Pancreas (tissue), 10 donors: ENCODE measurements around the gene PDZK1IP1. TPM values are rescaled to one million over a fixed set of nuclear protein-coding genes. Genes with fewer than 3 reads are reported as not detected.
A peak's percentile ranks its signal among the peaks of the same experiment; 100 is the strongest.

Source experiments
- ATAC-seq, 4 donors: fragments of 200-7000 bp; cut with Tn5 transposase; one replicate each; pipeline versions ENCODE4 v1.8.0 to v1.9.1; 2020; ENCODE audit warnings: mild to moderate bottlenecking in 4 of 4, moderate library complexity in 4 of 4
- DNase-seq, 6 donors: peaks; one replicate each; pipeline ENCODE4 v3.0.0-alpha.2; 2020
- FAIRE-seq: peaks from 2 replicates; lab custom pipeline; 2012; peaks lifted over from hg19 to GRCh38; lab: Jason Lieb, UNC
- H3K27ac ChIP-seq, 4 donors: fragments of 200-600 bp; sonication (generic); 1 replicate in 3 of 4; 2 replicates in 1 of 4; pipeline versions ENCODE4 v1.5.0 to v1.8.0; 2020
- H3K27me3 ChIP-seq, 4 donors: fragments of 200-600 bp; one replicate each; pipeline ENCODE4 v1.8.0; 2021
- H3K36me3 ChIP-seq, 3 donors: fragments of 200-600 bp; sonication (generic) in 1 of 3; one replicate each; pipeline versions ENCODE4 v1.5.0 to v1.8.0; 2020 to 2021
- H3K4me1 ChIP-seq, 3 donors: fragments of 200-600 bp; one replicate each; pipeline ENCODE4 v1.8.0; 2021
- H3K4me3 ChIP-seq, 4 donors: fragments of 200-600 bp; sonication (generic) in 2 of 4; one replicate each; pipeline versions ENCODE4 v1.5.0 to v1.8.0; 2020 to 2021
- H3K9me3 ChIP-seq, 4 donors: fragments of 200-600 bp; one replicate each; pipeline ENCODE4 v1.8.0; 2021
- WGBS, 2 donors: extraction: QIAGEN DNeasy Blood & Tissue Kit; methylation state at CpG; one replicate each; pipeline ENCODE4 v1.1.7; 2013; 5-methylcytosine and 5-hydroxymethylcytosine counted together
- intact Hi-C, 3 donors: fragments of 100-400 bp; cut with DNase I; formaldehyde crosslinking; loops; one replicate each; pipeline versions ENCODE4 v1.11.1 to v1.14.2; 2022
- polyA plus RNA-seq, 2 donors: library from polyadenylated mRNA; stranded (reverse); fragments of 200-250 nt; gene quantifications; one replicate each; pipeline ENCODE4 v1.2.3, GENCODE V29; 2013
- total RNA-seq, 6 donors: library from RNA; stranded (reverse); fragmentation: NEBNext Ultra II Directional in 4 of 6; extraction: Animal tissue kit (Norgen Biotek cat#: 25700) in 4 of 6; gene quantifications; one replicate each; pipeline versions ENCODE4 v1.2.1 to v1.2.4, GENCODE V29; 2021 to 2023
- TF ChIP-seq, protein P1 (sequence below), 4 donors: fragments of 200-600 bp; sonication (generic) in 3 of 4; IDR thresholded peaks; one replicate each; pipeline versions ENCODE4 v1.5.0 to v1.8.0; 2021; ENCODE audit warnings: antibody characterized with exemption in 4 of 4
- donor health status: healthy with polysubstance abuse.
- donor health status: DM: no; HTN: no; CAD: no; lungs with moderate emphysema.
- donor health status: DM: no; HTN: no; CAD: no.
- donor health status: control.
- donor health status: control.
- donor health status: Bipolar disorder and iron deficiency.
- donor health status: DM: yes; HTN: yes; CAD: no.
- donor health status: DM: no; HTN: no; CAD: no.
- donor health status: DM: no; HTN: no; CAD: no.
- donor health status: DM: yes; HTN: yes; CAD: no.

PDZK1IP1 gene
- total and polyA plus RNA-seq, 8 donors: 26.1 to 55.9 (median 44.1) TPM

DNA sequence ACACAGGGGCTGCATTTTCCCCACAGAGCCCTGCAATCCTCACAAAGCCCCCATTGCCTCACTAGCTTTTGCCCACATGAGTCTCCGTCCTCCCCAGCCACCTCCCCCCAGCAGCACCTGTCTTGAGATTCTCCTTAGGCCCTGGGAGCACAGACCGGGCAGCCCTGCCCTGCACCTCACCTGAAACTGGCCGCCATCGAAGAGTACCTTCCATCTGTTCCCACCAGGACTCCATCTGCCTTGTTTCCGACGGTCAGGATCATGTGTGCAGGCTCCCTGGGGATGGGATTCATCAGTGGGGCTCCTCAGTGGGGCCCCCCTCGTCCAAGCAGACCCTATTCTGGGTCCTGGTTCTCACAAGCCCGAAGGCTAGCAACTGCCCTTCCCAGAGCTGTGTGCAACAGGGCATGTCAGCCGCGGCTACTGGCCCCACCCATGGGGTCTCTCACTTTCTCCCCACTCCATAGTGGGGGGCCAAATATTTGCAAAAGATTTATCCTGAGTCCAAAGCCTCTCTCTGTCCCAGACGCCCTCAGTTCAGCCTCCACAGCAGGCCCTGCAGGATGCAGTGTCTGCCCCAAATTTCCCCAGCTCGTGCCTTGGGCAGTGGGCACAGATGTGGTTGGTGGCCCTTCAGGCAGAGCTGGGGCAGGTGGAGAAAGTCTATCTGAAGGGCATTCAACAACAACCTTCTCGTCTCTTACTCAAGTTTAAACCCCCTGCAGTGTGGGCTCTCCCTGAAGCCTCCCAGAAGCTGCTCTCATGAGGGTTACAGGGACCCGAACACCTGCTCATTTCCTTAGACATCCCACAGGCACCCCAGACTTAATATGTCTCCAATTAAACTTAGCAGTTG is 4.8 kb downstream of the PDZK1IP1 start:
- no peaks in the 10 kb centered on the region for H3K36me3 ChIP-seq
- FAIRE-seq (no peak), ATAC-seq (no peak), DNase-seq (no peak)
- WGBS, 2 donors: 82 to 88% methylated on average over 14 of the region's 14 CpGs
- intact Hi-C loops: loop anchor here in 2 of 3 donors (10.0 kb wide), 4 partner anchors 80 to 540 kb away; partner anchors contain the start of gene FOXE3 (in 1 of the 2)
- H3K27me3 ChIP-seq: no peaks in the 10 kb centered on the region
- TF ChIP-seq, protein P1, sequence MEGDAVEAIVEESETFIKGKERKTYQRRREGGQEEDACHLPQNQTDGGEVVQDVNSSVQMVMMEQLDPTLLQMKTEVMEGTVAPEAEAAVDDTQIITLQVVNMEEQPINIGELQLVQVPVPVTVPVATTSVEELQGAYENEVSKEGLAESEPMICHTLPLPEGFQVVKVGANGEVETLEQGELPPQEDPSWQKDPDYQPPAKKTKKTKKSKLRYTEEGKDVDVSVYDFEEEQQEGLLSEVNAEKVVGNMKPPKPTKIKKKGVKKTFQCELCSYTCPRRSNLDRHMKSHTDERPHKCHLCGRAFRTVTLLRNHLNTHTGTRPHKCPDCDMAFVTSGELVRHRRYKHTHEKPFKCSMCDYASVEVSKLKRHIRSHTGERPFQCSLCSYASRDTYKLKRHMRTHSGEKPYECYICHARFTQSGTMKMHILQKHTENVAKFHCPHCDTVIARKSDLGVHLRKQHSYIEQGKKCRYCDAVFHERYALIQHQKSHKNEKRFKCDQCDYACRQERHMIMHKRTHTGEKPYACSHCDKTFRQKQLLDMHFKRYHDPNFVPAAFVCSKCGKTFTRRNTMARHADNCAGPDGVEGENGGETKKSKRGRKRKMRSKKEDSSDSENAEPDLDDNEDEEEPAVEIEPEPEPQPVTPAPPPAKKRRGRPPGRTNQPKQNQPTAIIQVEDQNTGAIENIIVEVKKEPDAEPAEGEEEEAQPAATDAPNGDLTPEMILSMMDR (IDR thresholded peaks at IDR 0.05): no peak
- no peak overlapping the region for H3K27ac ChIP-seq
- no peak overlapping the region for H3K4me3 ChIP-seq
- H3K9me3 ChIP-seq: no peaks in the 10 kb centered on the region
- peaks cover under 1 to 4% (median 1%) of the 10 kb centered on the region in 3 donors for H3K4me1 ChIP-seq

DNA sequence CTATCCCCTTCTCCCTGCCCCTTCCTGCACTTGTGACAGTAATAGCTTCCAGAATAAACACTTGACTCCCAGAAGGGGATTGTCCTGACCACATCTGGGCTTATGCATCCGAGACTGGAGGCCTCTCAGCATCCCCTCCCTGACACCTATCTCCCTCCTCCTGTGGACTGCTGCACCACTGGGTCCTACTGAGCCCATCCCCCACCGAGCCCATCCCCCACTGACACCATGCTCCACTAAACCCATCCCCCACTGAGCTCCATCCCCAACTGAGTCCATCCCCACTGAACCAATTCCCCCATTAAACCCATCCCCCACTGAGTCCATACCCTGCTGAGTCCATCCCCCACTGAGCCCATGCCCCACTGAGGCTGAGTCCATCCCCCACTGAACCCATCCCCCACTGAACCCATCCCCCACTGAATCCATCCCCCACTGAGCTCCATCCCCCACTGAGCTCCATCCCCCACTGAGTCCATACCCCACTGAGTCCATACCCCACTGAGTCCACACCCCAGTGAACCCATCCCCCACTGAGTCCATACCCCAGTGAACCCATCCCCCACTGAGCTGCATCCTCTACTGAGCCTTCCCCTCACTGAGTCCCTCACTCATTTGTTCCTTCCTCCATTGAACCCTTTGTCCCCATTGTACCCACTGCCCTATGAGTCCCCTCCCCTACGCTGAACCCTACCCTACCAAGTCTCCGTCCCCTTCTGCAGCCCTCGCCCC is 5.6 kb downstream of the PDZK1IP1 start:
- peak in 1 of 4 donors; percentile 2 for ATAC-seq
- intact Hi-C loops: loop anchor here in 2 of 3 donors (10.0 kb wide), 4 partner anchors 81 to 541 kb away; partner anchors contain the start of gene FOXE3 (in 1 of the 2)
- WGBS, 2 donors: 78 to 82% methylated on average over 5 of the region's 5 CpGs
- DNase-seq: no peak
- Histone ChIP-seq H3K27me3 (no peaks in the 10 kb centered on the region), H3K36me3 (no peaks in the 10 kb centered on the region), H3K4me1 (peaks cover 0 to 12% (median 6%) of the 10 kb centered on the region in 3 donors), H3K4me3 (no peak overlapping the region), H3K27ac (no peak overlapping the region), H3K9me3 (no peaks in the 10 kb centered on the region)
- TF ChIP-seq, protein P1 (IDR thresholded peaks at IDR 0.05): no peak
- FAIRE-seq: no peak

DNA sequence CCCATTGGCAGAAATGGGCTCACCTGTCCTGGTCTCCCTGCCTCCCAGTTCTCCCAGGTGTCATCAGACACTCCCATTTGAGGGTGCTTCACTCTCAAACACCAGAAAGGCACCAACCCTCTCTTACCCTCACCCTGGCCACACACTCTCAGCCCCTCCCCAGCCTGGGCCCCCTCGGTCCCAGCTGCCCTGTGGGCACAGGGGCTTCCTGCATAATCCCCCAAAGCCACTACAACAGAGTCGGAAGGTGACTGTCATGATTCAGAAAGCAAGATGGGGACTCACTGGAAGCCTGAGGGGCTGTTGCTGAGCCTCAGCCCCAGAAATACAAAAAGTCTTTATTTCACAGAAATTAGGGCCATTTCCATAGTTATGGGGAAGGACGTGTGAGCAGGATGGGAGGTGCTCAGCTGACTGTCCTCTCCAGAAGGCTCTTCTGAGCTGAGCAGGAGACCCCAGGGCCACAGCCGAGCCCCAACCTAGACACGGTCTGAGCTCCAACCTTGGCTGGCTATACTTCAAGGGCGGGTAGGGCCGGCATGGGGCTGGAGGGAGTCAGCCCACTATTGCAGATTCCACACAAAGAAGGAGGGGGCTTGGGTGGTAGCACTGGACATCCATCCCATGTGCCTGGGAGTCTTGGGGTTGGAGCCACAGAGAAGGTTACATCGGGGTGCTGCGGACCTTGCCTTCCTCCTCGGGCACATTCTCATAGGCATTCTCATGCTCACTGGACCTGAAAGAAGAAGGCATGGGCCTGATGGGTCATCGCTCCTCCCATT is 6.3 kb downstream of the PDZK1IP1 start:
- peaks cover 0 to 12% (median 6%) of the 10 kb centered on the region in 3 donors for H3K4me1 ChIP-seq
- no peaks in the 10 kb centered on the region for H3K9me3 ChIP-seq
- intact Hi-C loops: loop anchor here in 2 of 3 donors (10.0 kb wide), 4 partner anchors 81 to 541 kb away; partner anchors contain the start of gene FOXE3 (in 1 of the 2)
- FAIRE-seq (no peak), ATAC-seq (no peak), DNase-seq (no peak)
- H3K27ac ChIP-seq: no peak overlapping the region
- H3K36me3 ChIP-seq: no peaks in the 10 kb centered on the region
- no peak overlapping the region for H3K4me3 ChIP-seq
- TF ChIP-seq, protein P1 (IDR thresholded peaks at IDR 0.05): no peak
- no peaks in the 10 kb centered on the region for H3K27me3 ChIP-seq
- 78 to 81% methylated on average over 11 of the region's 11 CpGs for WGBS, 2 donors

DNA sequence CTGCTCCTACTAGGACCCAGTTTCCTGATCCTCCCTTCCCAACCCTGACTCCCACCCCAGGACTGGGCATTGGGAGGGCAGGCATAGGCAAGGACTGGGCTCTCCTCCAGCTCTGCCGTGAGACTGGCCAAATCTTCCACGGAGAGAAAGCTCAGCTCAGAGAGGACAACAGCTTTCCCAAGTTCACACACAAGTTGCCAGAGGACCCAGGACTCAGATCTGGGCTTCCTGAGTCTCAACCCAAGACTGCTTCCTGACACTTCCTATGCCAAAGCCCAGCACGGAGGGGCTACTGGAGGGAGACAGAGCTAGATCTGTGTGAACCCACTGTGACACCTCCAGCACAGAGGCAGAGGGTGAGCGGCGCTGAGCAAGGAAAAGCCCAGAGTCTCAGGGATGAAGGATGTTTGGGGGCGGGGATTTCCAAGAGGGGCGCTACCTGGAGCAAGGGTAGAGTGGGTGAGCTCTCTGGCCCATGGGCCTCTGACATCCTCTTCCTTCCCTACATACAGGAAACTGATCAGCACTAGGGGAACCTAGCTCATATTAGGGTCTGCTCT is 7.1 kb downstream of the PDZK1IP1 start:
- peaks cover 0 to 12% (median 6%) of the 10 kb centered on the region in 3 donors for H3K4me1 ChIP-seq
- ATAC-seq: no peak
- intact Hi-C loops: loop anchor here in 2 of 3 donors (10.0 kb wide), 4 partner anchors 82 to 542 kb away; partner anchors contain the start of gene FOXE3 (in 1 of the 2)

More for the DNA sequence above, 7.1 kb downstream of the PDZK1IP1 start:
- FAIRE-seq (no peak), DNase-seq (no peak)
- H3K36me3 ChIP-seq: no peaks in the 10 kb centered on the region
- no peak overlapping the region for H3K27ac ChIP-seq
- TF ChIP-seq, protein P1 (IDR thresholded peaks at IDR 0.05): no peak
- no peaks in the 10 kb centered on the region for H3K9me3 ChIP-seq
- H3K27me3 ChIP-seq: no peaks in the 10 kb centered on the region
- 64 to 66% methylated on average over 7 of the region's 7 CpGs for WGBS, 2 donors
- no peak overlapping the region for H3K4me3 ChIP-seq
